ENCODE results near the gene ENTPD5.
"Not testable (repeated sequence)": the region's sequence is repeated elsewhere in the genome, so short reads cannot be mapped to it uniquely, and the experiment has no call there.

DNA sequence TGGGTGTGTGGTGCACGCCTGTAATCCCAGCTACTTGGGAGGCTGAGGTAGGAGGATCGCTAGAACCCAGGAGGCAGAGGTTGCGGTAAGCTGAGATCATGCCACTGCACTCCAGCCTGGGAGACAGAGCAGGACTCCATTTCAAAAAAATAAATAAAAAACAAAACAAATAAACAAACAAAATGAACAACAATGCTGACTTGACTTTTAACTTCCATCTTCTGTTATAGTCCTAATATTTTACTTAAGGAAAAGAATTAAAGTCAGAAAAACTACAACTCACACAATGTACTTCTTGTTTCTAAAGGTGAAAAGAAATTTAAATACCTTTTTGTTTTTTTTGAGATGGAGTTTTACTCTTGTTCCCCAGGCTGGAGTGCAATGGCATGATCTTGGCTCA, 13.4 kb downstream of the ENTPD5 start:
- not testable (repeated sequence) for TF ChIP-seq POLR2A, EP300 (IDR thresholded peaks at IDR 0.05)
- TF ChIP-seq, protein P1, sequence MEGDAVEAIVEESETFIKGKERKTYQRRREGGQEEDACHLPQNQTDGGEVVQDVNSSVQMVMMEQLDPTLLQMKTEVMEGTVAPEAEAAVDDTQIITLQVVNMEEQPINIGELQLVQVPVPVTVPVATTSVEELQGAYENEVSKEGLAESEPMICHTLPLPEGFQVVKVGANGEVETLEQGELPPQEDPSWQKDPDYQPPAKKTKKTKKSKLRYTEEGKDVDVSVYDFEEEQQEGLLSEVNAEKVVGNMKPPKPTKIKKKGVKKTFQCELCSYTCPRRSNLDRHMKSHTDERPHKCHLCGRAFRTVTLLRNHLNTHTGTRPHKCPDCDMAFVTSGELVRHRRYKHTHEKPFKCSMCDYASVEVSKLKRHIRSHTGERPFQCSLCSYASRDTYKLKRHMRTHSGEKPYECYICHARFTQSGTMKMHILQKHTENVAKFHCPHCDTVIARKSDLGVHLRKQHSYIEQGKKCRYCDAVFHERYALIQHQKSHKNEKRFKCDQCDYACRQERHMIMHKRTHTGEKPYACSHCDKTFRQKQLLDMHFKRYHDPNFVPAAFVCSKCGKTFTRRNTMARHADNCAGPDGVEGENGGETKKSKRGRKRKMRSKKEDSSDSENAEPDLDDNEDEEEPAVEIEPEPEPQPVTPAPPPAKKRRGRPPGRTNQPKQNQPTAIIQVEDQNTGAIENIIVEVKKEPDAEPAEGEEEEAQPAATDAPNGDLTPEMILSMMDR (IDR thresholded peaks at IDR 0.05), result not testable (repeated sequence)
